CD1c-positive myeloid dendritic cell (primary cell): Measurements from ENCODE around the gene WTAP.

Source experiments
- DNase-seq: peaks from one replicate; pipeline ENCODE4 v3.0.0-alpha.2; 2016; ENCODE audit errors: extremely low spot score

Gene WTAP

GRCh38 chr6:159805440-159806020, 78.2 kb downstream of the WTAP start:
- DNase-seq, result no peak
